Endodermal cell (in vitro differentiated cells): Measurements from ENCODE around the gene OTOA. TPM values are rescaled to one million over a fixed set of nuclear protein-coding genes. Genes with fewer than 3 reads are reported as not detected.
A peak's percentile ranks its signal among the peaks of the same experiment; 100 is the strongest.
"Not testable (repeated sequence)": the region's sequence is repeated elsewhere in the genome, so short reads cannot be mapped to it uniquely, and the experiment has no call there.

Experiments used
- DNase-seq: peaks from one replicate; pipeline ENCODE4 v3.0.0-alpha.2; 2017
- H3K27ac ChIP-seq: 2 replicates; pipeline ENCODE4 v1.5.1; 2013; ENCODE audit warnings: mild to moderate bottlenecking, low read depth, low read length, moderate library complexity
- H3K27me3 ChIP-seq: 2 replicates; pipeline ENCODE4 v1.6.1; 2013; ENCODE audit warnings: mild to moderate bottlenecking, low read length, moderate library complexity; ENCODE audit not compliant: insufficient read depth, control insufficient read depth, poor library complexity, severe bottlenecking
- H3K36me3 ChIP-seq: 2 replicates; pipeline ENCODE4 v1.7.0; 2013; ENCODE audit warnings: mild to moderate bottlenecking, low read length, moderate library complexity; ENCODE audit not compliant: control insufficient read depth, insufficient read depth
- H3K4me1 ChIP-seq: one replicate; pipeline ENCODE4 v1.7.0; 2013; ENCODE audit warnings: low read length; ENCODE audit not compliant: control insufficient read depth, insufficient read depth
- H3K4me3 ChIP-seq: 2 replicates; pipeline ENCODE4 v1.5.1; 2013; ENCODE audit warnings: mild to moderate bottlenecking, low read length, moderate library complexity
- H3K9ac ChIP-seq: 2 replicates; pipeline ENCODE4 v1.6.1; 2013; ENCODE audit warnings: mild to moderate bottlenecking, low read length, moderate library complexity; ENCODE audit not compliant: poor library complexity, severe bottlenecking; ENCODE audit errors: extremely low read depth
- H3K9me3 ChIP-seq: 2 replicates; pipeline ENCODE4 v1.6.1; 2013; ENCODE audit warnings: mild to moderate bottlenecking, low read length, moderate library complexity; ENCODE audit not compliant: control insufficient read depth
- H3K27ac Mint-ChIP-seq: 2 replicates; pipeline ENCODE4 v1.8.0; 2020; ENCODE audit warnings: mixed read lengths
- H3K27me3 Mint-ChIP-seq: 2 replicates; pipeline ENCODE4 v1.8.0; 2021; ENCODE audit warnings: mild to moderate bottlenecking, mixed read lengths; ENCODE audit not compliant: insufficient read depth
- H3K36me3 Mint-ChIP-seq: 2 replicates; pipeline ENCODE4 v1.8.0; 2020; ENCODE audit warnings: low read depth, mixed read lengths
- H3K4me1 Mint-ChIP-seq: 2 replicates; pipeline ENCODE4 v1.8.0; 2020; ENCODE audit warnings: mixed read lengths
- H3K4me3 Mint-ChIP-seq: 2 replicates; pipeline ENCODE4 v1.8.0; 2020; ENCODE audit warnings: mild to moderate bottlenecking, moderate library complexity, mixed read lengths
- H3K9me3 Mint-ChIP-seq: 2 replicates; pipeline ENCODE4 v1.8.0; 2020; ENCODE audit warnings: mild to moderate bottlenecking, mixed read lengths
- WGBS, 2 experiments: methylation state at CpG; one replicate each; pipeline versions ENCODE4 v1.1.5 to v1.1.7; 2013; ENCODE audit warnings: missing lambda C conversion rate in 2 of 2, mixed read lengths in 1 of 2; ENCODE audit not compliant: insufficient coverage in 1 of 2, insufficient read length in 1 of 2; 5-methylcytosine and 5-hydroxymethylcytosine counted together
- total RNA-seq, 2 donors: library from RNA; stranded (reverse); fragmentation: NEBNext Ultra II Directional in 1 of 2; extraction: Animal tissue kit (Norgen Biotek cat#: 25700) in 1 of 2; gene quantifications; 2 replicates in 1 of 2; 3 replicates in 1 of 2; pipeline ENCODE4 v1.2.1, GENCODE V29; 2021
- TF ChIP-seq, protein P1 (sequence below): fragments of 200-600 bp; sonication (generic); conservative IDR thresholded peaks from 2 replicates; pipeline ENCODE4 v1.5.0; 2021; ENCODE audit warnings: antibody characterized with exemption, mild to moderate bottlenecking

The OTOA gene
- total RNA-seq, 2 donors from 2014 or later = 0.07 to 0.09 TPM

DNA sequence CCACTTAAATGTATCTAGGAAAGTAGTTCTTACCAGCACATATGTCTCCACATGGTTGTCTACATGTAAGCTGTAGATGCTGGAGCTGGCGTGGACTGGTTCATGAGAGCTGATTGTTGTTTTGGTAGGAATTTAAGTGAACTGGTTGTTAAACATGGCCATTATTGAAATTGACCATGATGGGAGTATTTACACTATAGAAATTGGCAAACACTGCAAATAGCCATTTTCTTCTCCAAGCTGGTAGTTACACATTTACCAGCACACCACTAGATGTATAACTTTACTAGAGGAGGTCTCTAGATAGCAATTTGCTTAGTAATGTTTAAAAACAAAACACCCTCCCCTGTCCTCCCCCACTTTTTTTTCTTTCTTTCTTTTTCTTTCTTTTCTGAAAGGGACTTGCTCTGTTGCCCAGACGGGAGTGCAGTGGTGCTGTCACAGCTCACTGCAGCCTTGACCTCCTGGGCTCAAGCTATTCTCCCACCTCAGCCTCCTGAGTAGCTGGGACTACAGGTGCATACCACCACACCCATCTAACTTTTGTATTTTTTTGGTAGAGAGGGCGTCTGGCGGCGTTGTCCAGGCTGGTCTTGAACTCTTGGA, 35.5 kb upstream of the OTOA start:
- H3K4me1 ChIP-seq = no peaks in the 10 kb centered on the region
- H3K9me3 ChIP-seq = peaks cover 32% of the 10 kb centered on the region
- TF ChIP-seq, protein P1, sequence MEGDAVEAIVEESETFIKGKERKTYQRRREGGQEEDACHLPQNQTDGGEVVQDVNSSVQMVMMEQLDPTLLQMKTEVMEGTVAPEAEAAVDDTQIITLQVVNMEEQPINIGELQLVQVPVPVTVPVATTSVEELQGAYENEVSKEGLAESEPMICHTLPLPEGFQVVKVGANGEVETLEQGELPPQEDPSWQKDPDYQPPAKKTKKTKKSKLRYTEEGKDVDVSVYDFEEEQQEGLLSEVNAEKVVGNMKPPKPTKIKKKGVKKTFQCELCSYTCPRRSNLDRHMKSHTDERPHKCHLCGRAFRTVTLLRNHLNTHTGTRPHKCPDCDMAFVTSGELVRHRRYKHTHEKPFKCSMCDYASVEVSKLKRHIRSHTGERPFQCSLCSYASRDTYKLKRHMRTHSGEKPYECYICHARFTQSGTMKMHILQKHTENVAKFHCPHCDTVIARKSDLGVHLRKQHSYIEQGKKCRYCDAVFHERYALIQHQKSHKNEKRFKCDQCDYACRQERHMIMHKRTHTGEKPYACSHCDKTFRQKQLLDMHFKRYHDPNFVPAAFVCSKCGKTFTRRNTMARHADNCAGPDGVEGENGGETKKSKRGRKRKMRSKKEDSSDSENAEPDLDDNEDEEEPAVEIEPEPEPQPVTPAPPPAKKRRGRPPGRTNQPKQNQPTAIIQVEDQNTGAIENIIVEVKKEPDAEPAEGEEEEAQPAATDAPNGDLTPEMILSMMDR = no peak
- Mint-ChIP-seq H3K27me3 (no peaks in the 10 kb centered on the region), H3K9me3 (peaks cover 36% of the 10 kb centered on the region), H3K4me3 (no peak overlapping the region), H3K4me1 (peaks cover 15% of the 10 kb centered on the region), H3K27ac (no peak overlapping the region), H3K36me3 (peaks cover 76% of the 10 kb centered on the region)
- H3K27me3 ChIP-seq = no peaks in the 10 kb centered on the region
- peaks cover 59% of the 10 kb centered on the region for H3K36me3 ChIP-seq
- no peak overlapping the region for H3K4me3 ChIP-seq
- H3K9ac ChIP-seq = no peak overlapping the region
- no peak for DNase-seq
- no peak overlapping the region for H3K27ac ChIP-seq
- 96% methylated on average over 5 of the region's 5 CpGs; no CpG with 5 or more reads in 1 of the 2 experiments for WGBS, 2 experiments

DNA sequence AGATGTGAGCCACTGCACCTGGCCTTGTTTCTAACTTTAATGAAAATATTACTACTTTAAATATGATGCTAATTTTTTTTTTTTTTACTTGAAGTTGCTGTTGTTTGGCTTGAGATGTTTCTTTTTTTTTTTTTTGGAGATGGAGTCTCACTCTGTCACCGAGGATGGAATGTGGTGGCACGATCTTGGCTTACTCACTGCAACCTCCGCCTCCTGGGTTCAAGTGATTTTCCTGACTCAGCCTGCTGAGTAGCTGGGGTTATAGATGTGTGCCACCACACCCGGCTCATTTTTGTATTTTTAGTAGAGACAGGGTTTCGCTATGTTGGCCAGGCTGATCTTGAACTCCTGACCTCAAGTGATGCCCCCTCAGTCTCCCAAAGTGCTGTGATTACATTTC, 35.0 kb upstream of the OTOA start:
- Histone ChIP-seq H3K27ac (no peak overlapping the region), H3K4me3 (peak overlapping the region; percentile 62), H3K9ac (no peak overlapping the region), H3K4me1 (no peaks in the 10 kb centered on the region), H3K36me3 (peaks cover 54% of the 10 kb centered on the region), H3K9me3 (peaks cover 32% of the 10 kb centered on the region), H3K27me3 (no peaks in the 10 kb centered on the region)
- WGBS, 2 experiments = 98 to 100% methylated on average over 2 to 5 of the region's 5 CpGs
- Mint-ChIP-seq H3K4me3 (no peak overlapping the region), H3K9me3 (peaks cover 36% of the 10 kb centered on the region), H3K27me3 (no peaks in the 10 kb centered on the region), H3K36me3 (peaks cover 72% of the 10 kb centered on the region), H3K27ac (no peak overlapping the region), H3K4me1 (peaks cover 21% of the 10 kb centered on the region)
- TF ChIP-seq, protein P1 = no peak
- no peak for DNase-seq

DNA sequence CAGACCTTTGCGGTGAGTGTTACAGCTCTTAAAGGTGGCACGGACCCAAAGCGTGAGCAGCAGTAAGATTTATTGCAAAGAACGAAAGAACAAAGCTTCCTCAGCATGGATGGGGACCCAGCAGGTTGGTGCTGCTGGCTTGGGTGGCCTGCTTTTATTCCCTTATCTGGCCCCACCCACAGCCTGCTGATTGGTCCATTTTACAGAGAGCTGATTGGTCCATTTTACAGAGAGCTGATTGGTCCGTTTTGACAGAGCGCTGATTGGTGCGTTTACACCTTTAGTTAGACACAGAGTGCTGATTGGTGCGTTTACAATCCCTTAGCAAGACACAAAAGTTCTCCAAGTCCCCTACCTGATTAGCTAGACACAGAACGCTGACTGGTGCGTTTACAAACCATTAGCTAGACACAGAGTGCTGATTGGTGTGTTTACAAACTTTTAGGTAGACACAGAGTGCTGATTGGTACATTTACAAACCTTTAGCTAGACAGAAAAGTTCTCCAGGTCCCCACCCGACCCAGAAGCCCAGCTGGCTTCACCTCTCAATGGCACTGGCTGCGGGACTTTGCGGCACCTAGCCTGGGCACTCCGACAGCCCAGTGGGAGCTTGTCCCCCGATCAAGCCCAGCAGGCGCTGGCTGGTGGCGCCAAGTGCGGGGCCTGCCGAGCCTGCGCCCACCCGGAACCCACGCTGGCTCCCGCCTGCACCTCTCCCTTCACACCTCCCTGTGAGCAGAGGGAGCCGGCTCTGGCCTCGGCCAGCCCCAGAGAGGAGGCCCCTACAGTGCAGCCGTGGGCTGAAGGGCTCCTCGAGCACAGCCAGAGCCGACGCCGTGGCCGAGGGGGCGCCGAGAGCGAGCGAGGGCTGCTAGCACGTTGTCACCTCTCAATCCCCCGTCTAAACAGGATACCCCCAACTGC, 33.9 kb upstream of the OTOA start:
- Mint-ChIP-seq H3K9me3 (peaks cover 36% of the 10 kb centered on the region), H3K36me3 (peaks cover 71% of the 10 kb centered on the region), H3K4me1 (peaks cover 32% of the 10 kb centered on the region)
- not testable (repeated sequence) for DNase-seq, H3K27me3 ChIP-seq, H3K9ac ChIP-seq, H3K4me3 Mint-ChIP-seq, H3K4me1 ChIP-seq, H3K27ac Mint-ChIP-seq, H3K27ac ChIP-seq, H3K27me3 Mint-ChIP-seq
- 97% methylated on average over 22 to 37 of the region's 37 CpGs for WGBS, 2 experiments
- Histone ChIP-seq H3K36me3 (peaks cover 51% of the 10 kb centered on the region), H3K9me3 (peaks cover 32% of the 10 kb centered on the region), H3K4me3 (peak overlapping the region; percentile 62)

DNA sequence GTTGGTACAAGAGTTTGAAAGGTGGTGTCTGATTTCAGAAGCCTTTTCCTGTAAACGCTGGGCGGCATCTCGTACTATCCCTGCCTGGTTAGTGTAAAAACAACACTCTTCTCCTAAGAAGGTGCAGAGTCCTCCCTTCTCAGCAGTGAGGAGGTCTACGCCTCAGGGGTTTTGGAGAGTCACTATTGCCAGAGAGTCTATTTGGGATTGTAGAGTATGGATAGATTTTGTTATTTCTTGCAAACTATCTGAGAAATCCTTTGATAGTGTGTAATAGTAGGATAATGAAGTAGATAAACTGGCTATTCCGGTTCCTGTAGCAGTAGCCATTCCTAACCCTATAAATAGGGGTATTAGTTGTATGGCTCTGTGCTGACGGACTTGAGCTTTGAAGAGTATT, 32.9 kb upstream of the OTOA start:
- not testable (repeated sequence) for DNase-seq, H3K4me1 ChIP-seq, H3K27me3 Mint-ChIP-seq, H3K9ac ChIP-seq, H3K4me3 Mint-ChIP-seq, H3K4me3 ChIP-seq, H3K27ac ChIP-seq, H3K27me3 ChIP-seq
- Histone ChIP-seq H3K36me3 (peaks cover 42% of the 10 kb centered on the region), H3K9me3 (peaks cover 32% of the 10 kb centered on the region)
- H3K36me3 Mint-ChIP-seq = peaks cover 69% of the 10 kb centered on the region
- WGBS, 2 experiments = 83 to 91% methylated on average over 1 to 6 of the region's 6 CpGs
- H3K4me1 Mint-ChIP-seq = peaks cover 42% of the 10 kb centered on the region
- peak overlapping the region; percentile 37 for H3K27ac Mint-ChIP-seq
- peaks cover 36% of the 10 kb centered on the region for H3K9me3 Mint-ChIP-seq

DNA sequence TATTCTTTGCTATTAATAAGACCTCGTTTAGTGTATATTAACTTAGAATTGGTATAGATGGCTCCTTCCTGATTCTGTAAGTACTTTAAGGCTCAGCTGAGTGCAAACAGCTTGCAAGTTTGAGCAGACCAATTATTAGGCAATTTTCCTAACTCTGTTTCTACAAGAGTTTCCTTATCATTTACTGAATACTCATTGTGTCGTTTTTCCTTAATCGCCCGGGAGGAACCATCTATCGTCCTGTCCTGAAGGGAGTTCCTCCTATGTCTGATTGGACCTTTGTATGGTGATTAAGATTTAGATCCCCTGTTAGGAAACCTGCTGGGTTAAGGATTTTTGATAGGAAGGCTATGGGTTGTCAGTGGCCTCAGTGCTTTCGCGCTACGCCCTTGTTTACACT, 32.4 kb upstream of the OTOA start:
- Mint-ChIP-seq H3K36me3 (peaks cover 69% of the 10 kb centered on the region), H3K27ac (peak overlapping the region; percentile 43), H3K9me3 (peaks cover 36% of the 10 kb centered on the region), H3K4me1 (peaks cover 43% of the 10 kb centered on the region)
- not testable (repeated sequence) for H3K4me1 ChIP-seq, H3K9ac ChIP-seq, H3K4me3 Mint-ChIP-seq, H3K4me3 ChIP-seq, H3K27ac ChIP-seq, H3K27me3 ChIP-seq, DNase-seq, H3K27me3 Mint-ChIP-seq
- Histone ChIP-seq H3K9me3 (peaks cover 32% of the 10 kb centered on the region), H3K36me3 (peaks cover 37% of the 10 kb centered on the region)
- WGBS, 2 experiments = 27 to 80% methylated on average over 2 to 8 of the region's 8 CpGs
